ENCODE results near the gene FARS2.

DNA sequence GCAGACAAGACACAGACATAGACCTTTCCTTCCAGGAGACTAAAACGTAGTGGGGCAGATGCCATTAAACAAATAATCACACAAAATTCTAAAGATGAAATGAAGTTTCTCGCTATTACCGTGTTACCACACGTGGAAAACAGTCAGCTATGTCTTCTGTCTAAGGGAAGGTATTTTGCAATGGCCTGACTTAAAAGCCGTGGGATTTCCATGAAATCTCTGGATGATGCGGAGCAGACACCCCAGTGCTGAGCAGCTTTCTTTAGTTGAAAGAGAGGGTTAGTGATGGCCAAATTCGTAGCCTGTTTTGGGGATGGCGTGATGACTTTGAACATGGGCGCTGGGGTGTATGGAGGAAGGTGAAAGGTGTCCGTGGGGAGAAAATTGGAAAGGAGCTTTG lies 463.6 kb downstream of the FARS2 start:
- TF ChIP-seq ZNF184 (tag by site-specific recombination; IDR thresholded peaks at IDR 0.05) (no peak), ZNF292 (tag by site-specific recombination; IDR thresholded peaks at IDR 0.05; ENCODE audit: borderline replicate concordance, low read depth) (no peak), TRIM28 (IDR thresholded peaks at IDR 0.05; ENCODE audit: borderline replicate concordance, low read length) (no peak), ZNF658 (tag by site-specific recombination; IDR thresholded peaks at IDR 0.05) (no peak), ZNF280C (tag by site-specific recombination; IDR thresholded peaks at IDR 0.05) (no peak), ZNF555 (tag by site-specific recombination; conservative IDR thresholded peaks at IDR 0.05) (no peak), ZNF416 (tag by site-specific recombination; IDR thresholded peaks at IDR 0.05) (no peak), ZBTB26 (tag by site-specific recombination; optimal IDR thresholded peaks at IDR 0.05) (no peak), ZNF132 (tag by site-specific recombination; IDR thresholded peaks at IDR 0.05; ENCODE audit: borderline replicate concordance) (no peak), ZNF670 (tag by site-specific recombination; IDR thresholded peaks at IDR 0.05; ENCODE audit: low read depth) (no peak)
- TF ChIP-seq, protein P1, sequence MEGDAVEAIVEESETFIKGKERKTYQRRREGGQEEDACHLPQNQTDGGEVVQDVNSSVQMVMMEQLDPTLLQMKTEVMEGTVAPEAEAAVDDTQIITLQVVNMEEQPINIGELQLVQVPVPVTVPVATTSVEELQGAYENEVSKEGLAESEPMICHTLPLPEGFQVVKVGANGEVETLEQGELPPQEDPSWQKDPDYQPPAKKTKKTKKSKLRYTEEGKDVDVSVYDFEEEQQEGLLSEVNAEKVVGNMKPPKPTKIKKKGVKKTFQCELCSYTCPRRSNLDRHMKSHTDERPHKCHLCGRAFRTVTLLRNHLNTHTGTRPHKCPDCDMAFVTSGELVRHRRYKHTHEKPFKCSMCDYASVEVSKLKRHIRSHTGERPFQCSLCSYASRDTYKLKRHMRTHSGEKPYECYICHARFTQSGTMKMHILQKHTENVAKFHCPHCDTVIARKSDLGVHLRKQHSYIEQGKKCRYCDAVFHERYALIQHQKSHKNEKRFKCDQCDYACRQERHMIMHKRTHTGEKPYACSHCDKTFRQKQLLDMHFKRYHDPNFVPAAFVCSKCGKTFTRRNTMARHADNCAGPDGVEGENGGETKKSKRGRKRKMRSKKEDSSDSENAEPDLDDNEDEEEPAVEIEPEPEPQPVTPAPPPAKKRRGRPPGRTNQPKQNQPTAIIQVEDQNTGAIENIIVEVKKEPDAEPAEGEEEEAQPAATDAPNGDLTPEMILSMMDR (tag by site-specific recombination; IDR thresholded peaks at IDR 0.05): no peak
- TF ChIP-seq, protein P2, sequence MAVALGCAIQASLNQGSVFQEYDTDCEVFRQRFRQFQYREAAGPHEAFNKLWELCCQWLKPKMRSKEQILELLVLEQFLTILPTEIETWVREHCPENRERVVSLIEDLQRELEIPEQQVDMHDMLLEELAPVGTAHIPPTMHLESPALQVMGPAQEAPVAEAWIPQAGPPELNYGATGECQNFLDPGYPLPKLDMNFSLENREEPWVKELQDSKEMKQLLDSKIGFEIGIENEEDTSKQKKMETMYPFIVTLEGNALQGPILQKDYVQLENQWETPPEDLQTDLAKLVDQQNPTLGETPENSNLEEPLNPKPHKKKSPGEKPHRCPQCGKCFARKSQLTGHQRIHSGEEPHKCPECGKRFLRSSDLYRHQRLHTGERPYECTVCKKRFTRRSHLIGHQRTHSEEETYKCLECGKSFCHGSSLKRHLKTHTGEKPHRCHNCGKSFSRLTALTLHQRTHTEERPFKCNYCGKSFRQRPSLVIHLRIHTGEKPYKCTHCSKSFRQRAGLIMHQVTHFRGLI (tag by site-specific recombination; IDR thresholded peaks at IDR 0.05): no peak
- TF ChIP-seq, protein P3, sequence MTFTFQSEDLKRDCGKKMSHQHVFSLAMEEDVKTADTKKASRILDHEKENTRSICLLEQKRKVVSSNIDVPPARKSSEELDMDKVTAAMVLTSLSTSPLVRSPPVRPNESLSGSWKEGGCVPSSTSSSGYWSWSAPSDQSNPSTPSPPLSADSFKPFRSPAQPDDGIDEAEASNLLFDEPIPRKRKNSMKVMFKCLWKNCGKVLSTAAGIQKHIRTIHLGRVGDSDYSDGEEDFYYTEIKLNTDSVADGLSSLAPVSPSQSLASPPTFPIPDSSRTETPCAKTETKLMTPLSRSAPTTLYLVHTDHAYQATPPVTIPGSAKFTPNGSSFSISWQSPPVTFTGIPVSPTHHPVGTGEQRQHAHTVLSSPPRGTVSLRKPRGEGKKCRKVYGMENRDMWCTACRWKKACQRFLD (tag by site-specific recombination; IDR thresholded peaks at IDR 0.05): no peak
